Lung (tissue), 12 donors: ENCODE results near the gene FUOM. TPM values are rescaled to one million over a fixed set of nuclear protein-coding genes. Genes with fewer than 3 reads are reported as not detected.
"Not testable (repeated sequence)": the region's sequence is repeated elsewhere in the genome, so short reads cannot be mapped to it uniquely, and the experiment has no call there.

Experiments
- ATAC-seq: fragments of 200-7000 bp; cut with Tn5 transposase; one replicate; pipeline ENCODE4 v1.9.1; 2020; ENCODE audit warnings: moderate number of reproducible peaks; ENCODE audit not compliant: insufficient read depth, low FRiP score
- DNase-seq, 3 donors: peaks; one replicate each; pipeline ENCODE4 v3.0.0-alpha.2; 2013 to 2017
- H3K27ac ChIP-seq, 2 donors: one replicate each; pipeline ENCODE4 v1.5.1; 2013; ENCODE audit warnings: mild to moderate bottlenecking in 2 of 2, moderate library complexity in 2 of 2, control low read depth in 1 of 2, inconsistent platforms in 1 of 2, low read depth in 1 of 2, low read length in 1 of 2
- H3K27me3 ChIP-seq, 3 donors: one replicate each; pipeline ENCODE4 v1.5.1; 2013; ENCODE audit warnings: low read length in 2 of 3; ENCODE audit not compliant: control insufficient read depth in 3 of 3, insufficient read depth in 3 of 3
- H3K36me3 ChIP-seq, 4 donors: one replicate each; pipeline ENCODE4 v1.5.1; 2013; ENCODE audit warnings: low read length in 4 of 4, mild to moderate bottlenecking in 1 of 4, moderate library complexity in 1 of 4; ENCODE audit not compliant: control insufficient read depth in 4 of 4, insufficient read depth in 4 of 4
- H3K4me1 ChIP-seq, 5 donors: one replicate each; pipeline ENCODE4 v1.5.1; 2013; ENCODE audit warnings: low read length in 5 of 5, mild to moderate bottlenecking in 2 of 5, moderate library complexity in 1 of 5; ENCODE audit not compliant: control insufficient read depth in 5 of 5, insufficient read depth in 5 of 5
- H3K4me3 ChIP-seq: one replicate; pipeline ENCODE4 v1.5.1; 2013; ENCODE audit warnings: mild to moderate bottlenecking, control low read depth, moderate library complexity
- H3K9ac ChIP-seq, 2 donors: one replicate each; pipeline ENCODE4 v1.5.1; 2013; ENCODE audit warnings: low read length in 2 of 2, control low read depth in 1 of 2; ENCODE audit not compliant: insufficient read depth in 1 of 2
- H3K9me3 ChIP-seq, 4 donors: one replicate each; pipeline ENCODE4 v1.5.1; 2013; ENCODE audit warnings: low read length in 3 of 4, mild to moderate bottlenecking in 1 of 4, moderate library complexity in 1 of 4; ENCODE audit not compliant: control insufficient read depth in 4 of 4, insufficient read depth in 3 of 4
- CTCF ChIP-seq: IDR thresholded peaks from 2 replicates; pipeline ENCODE4 v1.5.1; 2012; ENCODE audit warnings: mild to moderate bottlenecking; ENCODE audit errors: control extremely low read depth, extremely low read depth
- WGBS, 2 donors: extraction: QIAGEN DNeasy Blood & Tissue Kit; methylation state at CpG; one replicate each; pipeline ENCODE4 v1.1.7; 2013; 5-methylcytosine and 5-hydroxymethylcytosine counted together
- polyA plus RNA-seq, 2 donors: library from polyadenylated mRNA; stranded (reverse); fragments of 200-250 nt; gene quantifications; one replicate each; pipeline ENCODE4 v1.2.1, GENCODE V29; 2013
- total RNA-seq, 2 donors: library from RNA; depleted of rRNA in 1 of 2; stranded (reverse); fragments of >200 nt in 1 of 2; gene quantifications; one replicate each; pipeline ENCODE4 v1.2.1, GENCODE V29; 2014 to 2021
- donor health status: control.
- donor health status: control.
- donor health status: Bipolar disorder and iron deficiency.
- donor health status: healthy.
- donor health status: DM: yes; HTN: yes; CAD: no.

The FUOM gene
- total and polyA plus RNA-seq, 4 donors: 8.4 to 41.4 (median 34.2) TPM

GRCh38 chr10:133324857-133325260 is 33.0 kb downstream of the FUOM start:
- Histone ChIP-seq H3K36me3 (no peaks in the 10 kb centered on the region), H3K9ac (no peak overlapping the region), H3K27ac (no peak overlapping the region), H3K27me3 (peaks cover 16 to 48% (median 34%) of the 10 kb centered on the region in 3 donors), H3K9me3 (peaks cover 0 to 7% (median 0%) of the 10 kb centered on the region in 4 donors), H3K4me1 (peaks cover 0 to 10% (median 0%) of the 10 kb centered on the region in 5 donors), H3K4me3 (no peak overlapping the region)
- DNase-seq (no peak), ATAC-seq (no peak)
- no peak for TF ChIP-seq CTCF
- 17 to 31% methylated on average over 16 to 20 of the region's 20 CpGs for WGBS, 2 donors

- TF ChIP-seq CTCF: no peak
- Histone ChIP-seq H3K4me1 (peaks cover 0 to 10% (median 0%) of the 10 kb centered on the region in 5 donors), H3K36me3 (no peaks in the 10 kb centered on the region), H3K27me3 (peaks cover 16 to 49% (median 33%) of the 10 kb centered on the region in 3 donors), H3K9ac (no peak overlapping the region), H3K4me3 (no peak overlapping the region), H3K9me3 (peaks cover 0 to 7% (median 0%) of the 10 kb centered on the region in 4 donors), H3K27ac (no peak overlapping the region)
- ATAC-seq (no peak), DNase-seq (peak in 1 of 3 donors; percentile 44)
- 8 to 25% methylated on average over 8 to 13 of the region's 13 CpGs for WGBS, 2 donors
These were observed 33.5 kb downstream of the FUOM start for GRCh38 chr10:133324198-133324792.

- H3K9me3 ChIP-seq, H3K36me3 ChIP-seq, ATAC-seq, DNase-seq, H3K9ac ChIP-seq, H3K27ac ChIP-seq, H3K4me3 ChIP-seq: not testable (repeated sequence)
- 66 to 80% methylated on average over 6 to 12 of the region's 14 CpGs for WGBS, 2 donors
- H3K27me3 ChIP-seq: peaks cover 5 to 32% (median 23%) of the 10 kb centered on the region in 3 donors
- peaks cover 0 to 12% (median 0%) of the 10 kb centered on the region in 5 donors for H3K4me1 ChIP-seq
These were observed 35.6 kb downstream of the FUOM start for GRCh38 chr10:133322064-133322709.

- not testable (repeated sequence) for H3K4me3 ChIP-seq, H3K4me1 ChIP-seq, ATAC-seq, H3K9me3 ChIP-seq, H3K9ac ChIP-seq, H3K36me3 ChIP-seq, H3K27ac ChIP-seq, DNase-seq
- WGBS, 2 donors: 92 to 97% methylated on average over 6 of the region's 6 CpGs
- H3K27me3 ChIP-seq: peaks cover 5 to 20% (median 11%) of the 10 kb centered on the region in 3 donors
These were observed 36.9 kb downstream of the FUOM start for GRCh38 chr10:133320852-133321422.
